Endometrial microvascular endothelial cells (primary cell): ENCODE data around the gene FOXP1. TPM values are rescaled to one million over a fixed set of nuclear protein-coding genes. Genes with fewer than 3 reads are reported as not detected.

ENCODE experiments used
- in situ Hi-C: cut with HindIII; loops from 2 replicates; pipeline ENCODE4 v1.10.0; 2017; ENCODE audit warnings: low sequenced_read_pairs, low pct_unique_long_range_greater_than_20kb; ENCODE audit errors: inconsistent ontology term
- total RNA-seq: library from RNA; depleted of rRNA; stranded (reverse); fragments of >200 nt; gene quantifications from one replicate; pipeline ENCODE4 v1.2.3, GENCODE V29; 2015; ENCODE audit errors: inconsistent ontology term

FOXP1 gene
- total RNA-seq, 1 donor from 2014 or later, result 37.2 TPM

DNA sequence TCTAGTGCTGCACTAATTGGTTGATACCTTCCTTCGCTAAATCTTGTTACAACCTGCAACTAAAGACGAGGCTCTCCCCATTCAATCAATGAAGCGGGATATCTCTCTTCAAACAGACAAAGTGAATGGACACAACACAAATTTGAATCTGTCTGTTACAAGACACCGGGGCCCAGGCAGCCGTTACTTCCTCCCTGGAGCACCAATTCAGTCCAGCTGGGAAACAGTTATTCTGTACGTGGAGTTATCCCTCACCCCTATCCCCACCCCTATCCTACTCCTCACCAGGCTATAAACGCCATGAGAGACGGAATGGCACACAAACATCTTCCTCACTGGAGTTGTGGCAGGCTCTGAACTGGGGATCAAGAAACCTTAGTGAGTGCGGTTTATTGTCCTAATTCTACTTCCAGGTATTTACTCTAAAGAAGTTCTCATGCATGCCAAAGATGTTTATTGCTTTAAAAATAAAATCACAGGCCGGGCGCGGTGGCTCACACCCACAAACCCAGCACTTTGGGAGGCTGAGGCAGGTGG lies 181.8 kb downstream of the FOXP1 start:
- in situ Hi-C loops, result no loop called here

DNA sequence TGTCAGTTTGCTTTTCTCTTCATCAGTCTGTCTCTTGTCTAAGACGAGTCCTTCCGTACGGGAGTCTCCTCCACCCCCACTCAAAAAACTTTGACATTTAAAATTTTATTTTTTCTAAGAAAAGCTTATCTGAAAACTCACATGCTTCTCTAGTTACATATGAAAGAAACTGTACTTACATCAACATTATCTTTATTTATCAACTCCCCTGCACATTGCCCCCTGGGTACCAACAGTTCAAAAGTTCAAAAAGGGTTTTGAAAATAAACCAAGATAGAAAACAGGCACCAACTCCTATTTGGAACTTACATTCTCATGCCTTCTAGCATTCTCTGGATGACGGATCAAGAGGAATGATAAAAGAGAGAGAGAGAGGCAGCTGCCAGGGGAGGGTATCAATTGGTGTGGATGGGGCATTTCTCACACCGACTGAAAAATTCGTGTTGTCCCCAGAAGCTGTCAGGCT lies 182.5 kb downstream of the FOXP1 start:
- in situ Hi-C loops, result no loop called here

DNA sequence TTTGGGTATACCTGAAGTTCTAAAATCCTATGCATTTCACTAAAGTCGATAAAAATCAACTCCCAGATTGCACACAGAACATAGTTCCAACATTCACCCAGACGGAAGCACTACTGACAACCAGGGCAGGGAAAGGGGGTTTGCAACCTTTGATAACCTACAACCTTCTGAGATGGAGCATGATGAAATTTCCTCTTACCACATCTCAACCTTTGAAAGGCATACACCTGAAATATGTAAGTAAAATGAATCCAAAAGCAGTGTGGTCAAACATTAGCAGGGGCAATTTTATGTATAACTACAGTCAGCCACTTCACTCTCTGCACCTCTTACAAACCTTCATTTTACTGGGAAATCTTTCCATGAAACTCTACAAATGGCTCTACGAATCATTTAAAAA lies 184.1 kb downstream of the FOXP1 start:
- in situ Hi-C loops, result no loop called here

DNA sequence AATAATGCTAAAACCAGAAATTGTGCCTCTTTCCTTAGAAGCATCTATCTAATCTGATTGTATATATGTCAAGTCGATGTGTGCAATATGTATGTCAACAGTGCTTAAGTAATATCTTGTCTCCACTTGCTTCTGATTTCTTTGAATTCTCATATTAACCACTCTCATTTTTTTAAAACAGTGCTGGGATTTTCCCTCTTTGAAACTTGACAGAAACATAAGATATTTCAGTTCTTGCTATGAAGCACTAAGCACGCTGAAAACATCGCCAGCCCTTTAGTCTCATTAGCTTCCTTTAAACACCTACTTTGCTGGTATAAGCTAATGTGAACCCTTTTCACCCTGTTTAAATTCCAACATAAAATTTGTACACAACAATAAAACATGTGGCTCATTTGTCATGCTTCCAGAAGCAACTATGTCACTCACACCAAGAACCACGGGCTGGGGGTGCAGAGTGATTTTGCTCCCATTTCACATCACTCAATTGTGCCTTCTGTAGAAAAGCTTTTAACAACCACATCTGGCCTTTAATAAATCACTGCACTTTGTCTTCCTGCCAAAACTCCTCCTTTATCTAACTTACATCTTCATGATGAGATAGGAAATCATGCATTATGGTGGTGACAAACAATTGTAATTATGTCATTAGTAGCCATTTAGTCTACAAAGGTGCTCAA lies 185.2 kb downstream of the FOXP1 start:
- in situ Hi-C loops, result no loop called here

DNA sequence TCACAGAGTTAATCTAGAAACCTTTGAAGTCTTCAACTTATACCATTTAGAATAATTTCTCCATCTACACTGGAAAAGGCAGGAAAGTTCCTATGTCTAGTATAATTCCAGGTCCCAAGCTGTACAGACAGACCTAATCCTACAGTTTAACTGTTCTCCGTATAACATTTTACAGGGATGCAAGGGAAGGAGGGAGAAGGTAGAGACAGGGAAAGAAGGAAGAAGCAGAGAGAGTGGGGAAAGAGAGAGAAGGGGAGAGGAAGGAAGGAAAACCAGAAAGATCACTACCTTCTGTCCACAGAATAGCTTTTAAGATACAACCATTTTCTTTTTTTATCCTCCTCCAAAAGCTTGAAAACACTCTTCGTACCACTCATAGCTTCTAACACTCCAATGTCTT lies 185.8 kb downstream of the FOXP1 start:
- in situ Hi-C loops, result no loop called here

DNA sequence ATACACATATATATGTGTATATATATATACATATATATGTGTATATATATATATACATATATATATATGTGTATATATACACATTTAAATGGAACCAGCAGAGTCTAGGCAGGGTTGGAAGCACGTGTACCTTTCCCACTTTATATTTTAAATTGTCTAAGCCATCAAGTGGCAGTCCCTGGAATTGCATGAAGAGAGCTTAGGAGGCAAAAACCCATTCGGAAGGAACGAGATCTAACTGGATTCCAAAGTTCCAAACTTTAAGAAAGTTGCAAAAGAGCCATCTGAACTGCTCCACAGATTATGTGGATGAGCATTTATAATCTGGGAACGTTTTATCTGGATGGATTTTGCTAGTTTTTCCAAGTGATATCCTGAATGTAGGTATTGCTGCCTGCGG lies 186.5 kb downstream of the FOXP1 start:
- in situ Hi-C loops, result no loop called here

DNA sequence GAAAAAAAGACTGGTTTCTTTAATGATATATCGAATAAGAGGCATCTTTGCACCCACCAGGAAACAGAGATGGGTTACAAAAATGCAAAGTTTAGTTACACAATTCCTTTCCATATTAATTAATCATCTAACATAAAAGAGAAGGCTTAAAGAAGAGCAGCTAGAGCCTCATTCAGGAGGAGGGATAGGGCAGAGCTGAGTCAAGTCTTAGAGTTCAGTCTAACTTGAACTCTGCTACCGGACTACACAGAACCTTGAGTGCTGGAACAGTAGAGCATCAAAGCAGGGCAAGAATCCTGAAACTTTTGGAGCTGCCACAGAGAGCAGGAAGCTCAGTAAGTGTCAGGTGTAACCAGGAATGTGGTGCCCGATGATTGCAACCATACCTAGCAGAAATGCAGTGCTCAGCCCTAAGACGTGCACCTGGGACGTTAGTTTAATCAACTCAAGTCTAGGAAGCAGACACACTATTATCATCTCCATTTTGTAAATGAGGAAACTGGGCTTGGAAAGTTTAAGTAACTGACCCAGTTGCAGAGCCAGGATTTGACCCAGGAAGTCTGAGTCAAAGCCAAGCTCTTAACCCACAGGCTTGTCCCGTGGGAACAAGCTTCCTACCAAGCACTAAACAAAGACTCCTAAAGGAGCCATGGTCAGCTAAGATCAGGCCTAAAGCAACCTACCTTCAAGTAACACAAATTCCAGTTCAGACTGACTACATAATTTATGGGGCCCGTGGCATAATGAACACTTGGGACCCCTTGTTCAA lies 187.4 kb downstream of the FOXP1 start:
- in situ Hi-C loops, result no loop called here

DNA sequence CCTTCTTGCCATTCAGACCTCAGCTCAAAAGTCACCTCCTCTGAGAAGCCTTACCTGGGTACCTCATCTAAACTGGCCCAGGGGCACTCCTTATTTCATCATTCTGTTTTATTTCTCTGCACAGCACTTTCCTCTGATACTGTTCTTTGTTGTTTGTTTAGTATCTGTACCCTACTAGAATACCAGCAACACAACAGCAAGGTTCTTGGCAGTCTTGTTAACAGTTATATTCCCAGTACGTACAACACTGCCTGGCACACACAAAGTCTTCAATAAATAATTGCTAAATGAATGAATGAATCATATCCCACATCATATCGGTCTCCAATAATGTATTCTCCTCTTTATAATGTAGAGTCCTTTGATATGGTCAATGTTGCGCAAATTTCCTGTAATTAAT lies 188.1 kb downstream of the FOXP1 start:
- in situ Hi-C loops, result no loop called here

DNA sequence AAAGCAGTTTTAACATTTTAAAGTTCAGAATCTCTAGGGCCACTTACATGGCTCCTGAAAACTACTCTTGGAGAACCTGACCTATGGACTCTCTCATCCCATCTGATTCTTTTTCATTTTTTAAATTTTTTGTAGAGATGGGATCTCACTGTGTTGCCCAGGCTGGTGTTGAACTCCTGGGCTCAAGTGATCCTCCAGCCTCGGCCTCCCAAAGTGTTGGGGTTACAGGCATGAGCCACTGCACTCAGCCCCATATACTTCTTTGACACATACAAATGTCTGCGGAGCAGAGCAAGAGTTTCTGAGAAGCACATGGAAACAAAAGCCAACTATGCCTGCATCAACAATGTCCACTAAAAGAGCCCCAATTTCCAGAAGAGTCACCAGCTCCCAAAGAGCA lies 189.8 kb downstream of the FOXP1 start:
- in situ Hi-C loops, result no loop called here

DNA sequence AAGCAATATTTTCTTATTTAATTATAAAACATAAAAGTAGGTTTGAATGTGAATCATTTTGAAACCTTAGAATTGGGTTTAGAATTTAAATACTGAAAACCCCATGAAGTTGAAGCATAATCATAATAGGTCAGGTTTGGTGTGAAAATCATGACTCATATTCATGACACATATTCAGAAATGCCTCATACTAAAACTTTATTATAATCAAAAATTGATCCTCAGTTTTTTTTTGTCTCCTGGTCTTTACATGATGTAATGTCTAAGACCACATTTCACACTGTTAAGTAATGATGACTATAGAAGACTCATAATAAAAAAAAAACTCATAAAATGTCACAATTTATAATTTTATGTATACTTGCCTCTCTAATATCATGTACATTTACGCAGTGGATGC lies 190.4 kb downstream of the FOXP1 start:
- in situ Hi-C loops, result no loop called here

DNA sequence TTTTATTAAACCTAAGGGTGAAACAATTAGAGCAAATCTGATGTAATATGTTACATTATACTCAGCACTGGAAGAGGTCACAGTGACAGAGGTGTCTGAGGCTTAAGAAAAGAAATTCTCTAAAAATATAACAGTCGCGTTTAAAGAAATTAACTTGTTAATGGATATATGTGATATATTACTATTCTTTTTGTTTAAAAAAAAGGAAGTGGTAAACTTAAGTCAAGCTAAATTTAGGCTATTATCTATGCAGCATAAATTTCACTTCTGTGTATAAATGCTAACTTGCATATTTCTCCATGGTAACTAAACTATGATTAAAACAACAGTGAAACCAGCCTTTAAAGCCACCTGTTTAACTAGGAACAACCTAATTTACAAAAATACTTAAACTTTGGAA lies 191.3 kb downstream of the FOXP1 start:
- in situ Hi-C loops, result no loop called here

DNA sequence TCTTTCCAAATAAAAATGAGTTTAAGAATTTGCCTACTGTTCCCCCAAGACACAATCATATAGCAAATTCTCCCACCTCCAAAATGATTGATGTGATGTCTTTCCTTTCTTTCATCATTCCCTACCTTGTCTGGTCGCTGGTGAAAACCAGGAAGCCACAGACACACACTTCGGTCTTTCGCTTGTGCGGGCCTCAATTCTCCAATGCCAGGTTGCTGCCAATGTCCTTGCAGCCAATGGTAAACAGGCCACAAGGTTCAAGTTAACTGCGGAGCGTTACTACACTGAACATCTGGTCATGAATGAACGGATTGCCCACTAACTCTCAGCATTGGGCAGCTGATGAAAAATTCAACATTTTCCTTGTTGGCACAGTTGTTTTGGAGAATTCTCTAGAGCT lies 192.2 kb downstream of the FOXP1 start:
- in situ Hi-C loops, result no loop called here

DNA sequence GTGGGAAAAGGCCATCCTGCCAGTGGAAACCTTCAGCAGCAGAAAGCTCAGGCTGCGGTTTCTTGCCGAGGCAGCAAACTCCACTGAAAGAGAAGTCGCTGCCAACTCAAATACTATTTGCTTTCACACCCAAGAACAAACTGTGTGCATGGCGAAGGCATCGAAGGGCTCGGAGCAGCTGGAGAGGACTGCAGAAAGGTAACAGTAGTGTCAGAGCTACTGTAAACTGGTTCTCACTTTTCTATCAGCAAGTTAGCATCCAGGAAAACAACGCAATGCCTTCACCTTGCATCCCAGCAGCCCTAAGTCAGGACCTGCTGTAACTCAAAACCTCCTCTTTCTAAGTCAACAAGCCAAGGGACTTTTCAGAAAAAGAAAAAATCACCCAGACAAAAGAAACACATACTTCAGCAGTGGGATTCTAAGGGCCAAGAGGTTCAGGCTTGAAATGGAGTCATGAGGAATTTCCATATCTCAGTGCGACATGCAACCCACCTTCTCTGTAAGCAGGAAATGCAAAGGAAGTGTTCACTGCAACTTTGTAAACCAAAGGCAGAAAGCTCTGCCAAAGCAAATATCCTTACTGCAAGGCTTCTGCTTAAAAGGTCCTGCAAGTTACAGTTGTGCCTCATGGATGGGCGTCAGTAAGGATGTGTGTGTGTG lies 193.5 kb downstream of the FOXP1 start:
- in situ Hi-C loops, result no loop called here

DNA sequence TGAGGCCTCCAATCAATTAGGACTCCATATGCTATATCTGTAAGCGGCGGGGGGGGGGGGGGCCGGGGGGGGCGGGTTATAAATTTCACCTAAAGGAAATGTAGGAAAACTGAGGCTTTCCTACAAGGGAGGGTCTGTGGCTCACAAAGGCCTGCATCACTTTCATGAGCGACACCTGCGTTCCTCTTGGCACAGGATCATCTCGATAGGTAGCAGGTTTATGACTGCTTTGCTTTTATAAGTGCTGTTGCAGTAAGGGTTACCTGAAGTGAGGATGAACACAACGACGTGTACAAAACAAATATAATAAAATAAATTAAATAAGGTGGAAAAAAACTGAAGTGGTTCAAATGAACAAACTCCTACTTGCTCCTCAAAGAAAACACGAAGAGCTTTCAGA lies 194.3 kb downstream of the FOXP1 start:
- in situ Hi-C loops, result no loop called here

DNA sequence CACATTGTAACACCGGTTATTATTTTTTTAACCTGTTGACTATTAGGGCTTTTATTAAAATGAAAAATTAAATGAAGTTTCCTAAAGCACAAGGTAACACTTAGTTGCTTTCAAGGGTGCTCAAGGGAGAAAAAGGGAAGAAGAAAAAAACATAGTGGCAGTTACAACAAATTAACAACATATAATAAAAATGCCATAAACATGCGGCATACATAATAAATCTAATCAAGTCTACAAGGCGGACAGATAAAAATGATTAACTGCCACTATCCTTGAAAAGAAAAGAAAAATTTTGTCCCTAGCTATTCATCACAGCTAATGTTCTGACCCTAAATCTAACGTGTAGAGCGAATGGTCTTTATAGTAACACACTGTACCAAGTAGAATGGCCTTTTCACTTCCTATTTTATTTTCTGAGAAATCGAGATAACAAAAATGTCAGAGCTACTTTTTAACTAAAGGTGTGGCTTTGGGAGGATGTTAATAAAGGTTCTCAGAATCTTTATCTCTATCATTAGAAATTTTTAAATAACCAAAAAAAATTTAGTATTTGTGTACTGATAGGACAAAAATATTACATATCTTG lies 194.9 kb downstream of the FOXP1 start:
- in situ Hi-C loops, result no loop called here

DNA sequence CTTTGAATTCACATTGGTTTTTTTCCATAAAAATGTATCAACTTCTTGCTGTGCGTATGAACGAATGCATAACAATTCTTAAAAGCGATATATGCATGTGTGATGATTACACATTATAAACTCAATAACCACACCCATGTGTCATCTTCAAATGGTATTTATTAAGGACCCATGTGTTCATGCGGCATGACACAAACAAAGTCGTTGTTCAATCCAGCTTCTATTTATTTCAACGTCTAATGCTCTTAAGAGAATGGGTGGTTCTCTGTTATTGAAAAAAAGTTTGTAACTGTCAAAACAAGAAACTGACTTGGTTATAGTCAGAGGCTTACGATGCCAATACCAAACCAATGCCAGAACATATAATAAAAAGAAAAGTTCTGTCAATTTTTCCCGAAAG lies 195.9 kb downstream of the FOXP1 start:
- in situ Hi-C loops, result no loop called here

DNA sequence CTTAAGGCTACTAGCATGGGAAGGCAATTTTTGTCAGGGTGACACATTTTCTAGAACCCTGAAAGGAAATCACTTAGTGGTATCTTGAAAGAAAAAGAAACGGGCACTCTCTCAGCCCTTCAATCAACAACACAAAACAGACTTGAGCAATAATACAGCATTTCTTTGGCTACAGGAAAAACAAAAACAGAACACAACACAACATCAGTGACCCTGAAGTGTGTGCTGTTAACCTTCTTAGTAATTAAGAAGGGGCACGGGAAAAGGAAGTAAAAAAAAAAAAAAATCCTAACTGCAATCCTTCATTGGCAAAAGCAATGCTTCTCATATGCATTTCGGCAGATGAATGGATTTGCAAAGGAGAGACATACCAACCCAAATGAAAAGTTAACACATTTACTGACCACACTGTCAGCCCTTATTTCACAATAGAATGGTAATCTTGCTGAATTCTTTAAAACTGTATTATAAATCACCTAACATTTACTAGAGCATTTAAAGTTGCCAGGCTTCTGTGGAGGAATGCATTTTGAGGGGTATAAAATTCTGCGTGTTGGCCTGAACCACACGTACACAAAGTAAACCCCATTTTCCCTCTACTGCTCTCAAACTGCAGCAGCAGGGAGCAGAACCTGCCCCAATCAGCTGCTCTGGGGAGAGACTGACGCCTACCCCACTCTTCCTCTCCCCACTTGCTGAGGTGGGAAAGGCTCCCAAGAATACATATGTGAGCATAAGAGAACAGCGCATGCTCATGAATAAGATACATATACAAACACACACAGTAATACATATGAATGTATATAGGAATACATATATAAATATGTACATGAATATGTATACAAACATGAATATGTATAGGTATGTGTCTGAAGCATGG lies 198.5 kb downstream of the FOXP1 start:
- in situ Hi-C loops, result no loop called here

DNA sequence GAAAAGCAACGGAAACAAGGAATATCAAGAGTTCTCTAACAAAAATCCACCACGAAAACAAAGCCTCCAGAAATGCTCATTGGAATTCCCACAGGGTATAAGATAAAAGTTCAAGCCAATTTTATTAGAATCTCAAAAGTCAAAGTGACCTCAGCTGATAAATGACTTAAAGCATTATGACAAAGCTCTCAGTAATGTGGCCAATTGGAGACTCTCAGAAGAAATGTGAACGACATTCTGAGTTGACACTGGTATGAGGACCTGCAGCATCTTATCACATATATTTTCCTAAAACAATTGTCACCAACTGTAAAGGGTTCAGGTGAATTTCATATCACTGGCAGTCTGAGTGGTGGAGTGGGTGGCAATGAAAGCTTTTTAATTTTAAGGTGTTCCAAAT lies 199.1 kb downstream of the FOXP1 start:
- in situ Hi-C loops, result no loop called here

DNA sequence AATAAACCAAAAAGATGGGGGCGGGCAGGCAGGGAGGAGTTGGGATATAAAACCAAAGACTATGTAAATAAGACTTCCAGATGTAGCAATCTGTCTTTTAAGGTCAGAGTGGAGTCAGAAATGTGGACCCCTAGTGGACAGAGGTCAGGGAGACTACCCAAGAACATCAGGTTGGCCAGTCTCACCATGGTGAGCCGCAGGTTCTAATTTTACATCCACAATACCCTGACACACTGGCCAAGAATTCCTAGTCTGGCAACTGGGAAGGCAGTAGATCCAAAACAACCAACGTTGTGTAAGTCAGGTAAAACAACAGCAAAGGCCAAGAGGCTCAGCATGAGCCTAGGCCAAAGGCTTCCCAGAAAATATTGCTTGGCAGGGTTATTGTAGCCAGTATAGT lies 203.4 kb downstream of the FOXP1 start:
- in situ Hi-C loops, result no loop called here
